ENCODE results near the gene TAOK1. TPM values are rescaled to one million over a fixed set of nuclear protein-coding genes. Genes with fewer than 3 reads are reported as not detected.

TAOK1 gene
- total and polyA plus RNA-seq, 10 of the 15 experiments (the other 5 are each of a cell fraction or from before 2014, with no cell fraction given), result 2.0 to 27.1 (median 11.8) TPM

DNA sequence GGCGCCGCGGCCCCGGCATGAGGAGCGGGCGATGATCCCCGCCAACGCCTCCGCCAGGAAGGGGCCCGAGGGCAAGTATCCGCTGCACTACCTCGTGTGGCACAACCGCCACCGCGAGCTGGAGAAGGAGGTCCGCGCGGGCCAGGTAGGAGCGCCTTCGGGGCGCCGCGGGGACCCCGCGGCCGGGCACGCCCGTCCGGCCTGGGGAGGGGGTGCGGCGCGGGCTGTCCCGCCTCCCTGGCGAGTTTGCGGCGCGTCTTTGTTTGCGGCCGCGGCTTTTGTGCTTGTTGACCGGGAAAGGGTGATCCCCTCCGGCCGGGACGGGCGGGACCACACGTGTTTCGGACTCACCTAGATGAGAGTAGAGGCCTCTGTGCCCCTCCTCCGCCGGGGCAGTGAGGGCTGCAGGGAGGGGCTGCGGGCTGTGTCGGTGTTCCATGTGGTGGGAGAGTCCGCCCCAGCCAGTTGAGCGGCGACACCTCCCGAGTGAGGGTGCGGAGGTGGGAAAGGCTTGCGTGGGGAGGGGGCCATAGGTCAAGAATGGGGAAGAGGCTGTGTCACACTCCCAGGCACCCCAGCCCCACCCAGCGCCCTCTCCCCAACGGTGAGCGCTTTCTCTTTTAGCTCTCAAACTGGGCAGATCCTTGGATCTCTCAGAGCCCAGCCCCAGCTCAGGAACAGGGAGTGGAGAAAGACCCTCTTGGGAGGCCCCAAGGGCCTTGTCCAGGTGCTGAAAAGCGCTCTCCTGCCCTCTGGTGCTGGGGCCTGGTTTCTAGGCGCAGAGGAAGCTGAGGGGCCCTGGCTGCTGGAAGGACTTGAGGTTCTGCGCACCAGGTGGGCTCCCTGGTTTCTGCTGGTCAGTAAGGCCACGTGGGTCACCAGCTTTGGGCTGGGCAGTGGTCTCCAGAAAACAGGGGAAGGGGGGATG is 203.7 kb downstream of the TAOK1 start (continued):
- TF ChIP-seq, protein P1, sequence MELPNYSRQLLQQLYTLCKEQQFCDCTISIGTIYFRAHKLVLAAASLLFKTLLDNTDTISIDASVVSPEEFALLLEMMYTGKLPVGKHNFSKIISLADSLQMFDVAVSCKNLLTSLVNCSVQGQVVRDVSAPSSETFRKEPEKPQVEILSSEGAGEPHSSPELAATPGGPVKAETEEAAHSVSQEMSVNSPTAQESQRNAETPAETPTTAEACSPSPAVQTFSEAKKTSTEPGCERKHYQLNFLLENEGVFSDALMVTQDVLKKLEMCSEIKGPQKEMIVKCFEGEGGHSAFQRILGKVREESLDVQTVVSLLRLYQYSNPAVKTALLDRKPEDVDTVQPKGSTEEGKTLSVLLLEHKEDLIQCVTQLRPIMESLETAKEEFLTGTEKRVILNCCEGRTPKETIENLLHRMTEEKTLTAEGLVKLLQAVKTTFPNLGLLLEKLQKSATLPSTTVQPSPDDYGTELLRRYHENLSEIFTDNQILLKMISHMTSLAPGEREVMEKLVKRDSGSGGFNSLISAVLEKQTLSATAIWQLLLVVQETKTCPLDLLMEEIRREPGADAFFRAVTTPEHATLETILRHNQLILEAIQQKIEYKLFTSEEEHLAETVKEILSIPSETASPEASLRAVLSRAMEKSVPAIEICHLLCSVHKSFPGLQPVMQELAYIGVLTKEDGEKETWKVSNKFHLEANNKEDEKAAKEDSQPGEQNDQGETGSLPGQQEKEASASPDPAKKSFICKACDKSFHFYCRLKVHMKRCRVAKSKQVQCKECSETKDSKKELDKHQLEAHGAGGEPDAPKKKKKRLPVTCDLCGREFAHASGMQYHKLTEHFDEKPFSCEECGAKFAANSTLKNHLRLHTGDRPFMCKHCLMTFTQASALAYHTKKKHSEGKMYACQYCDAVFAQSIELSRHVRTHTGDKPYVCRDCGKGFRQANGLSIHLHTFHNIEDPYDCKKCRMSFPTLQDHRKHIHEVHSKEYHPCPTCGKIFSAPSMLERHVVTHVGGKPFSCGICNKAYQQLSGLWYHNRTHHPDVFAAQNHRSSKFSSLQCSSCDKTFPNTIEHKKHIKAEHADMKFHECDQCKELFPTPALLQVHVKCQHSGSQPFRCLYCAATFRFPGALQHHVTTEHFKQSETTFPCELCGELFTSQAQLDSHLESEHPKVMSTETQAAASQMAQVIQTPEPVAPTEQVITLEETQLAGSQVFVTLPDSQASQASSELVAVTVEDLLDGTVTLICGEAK (IDR thresholded peaks at IDR 0.05; ENCODE audit: borderline replicate concordance), result peak; percentile 77
- TF ChIP-seq REST (IDR thresholded peaks at IDR 0.05; ENCODE audit: low read depth, low read length), result peak; percentile 98
- TF ChIP-seq SREBF1 (IDR thresholded peaks at IDR 0.05; ENCODE audit: low read length), result peak; percentile 90
- no peak for TF ChIP-seq CHD2 (IDR thresholded peaks at IDR 0.05; ENCODE audit: borderline replicate concordance, low read depth, low read length)
- TF ChIP-seq SIN3A (IDR thresholded peaks at IDR 0.05; ENCODE audit: low read depth, low read length), result peak; percentile 95; the same call in 1 of the 2 replicates
- TF ChIP-seq, protein P2, sequence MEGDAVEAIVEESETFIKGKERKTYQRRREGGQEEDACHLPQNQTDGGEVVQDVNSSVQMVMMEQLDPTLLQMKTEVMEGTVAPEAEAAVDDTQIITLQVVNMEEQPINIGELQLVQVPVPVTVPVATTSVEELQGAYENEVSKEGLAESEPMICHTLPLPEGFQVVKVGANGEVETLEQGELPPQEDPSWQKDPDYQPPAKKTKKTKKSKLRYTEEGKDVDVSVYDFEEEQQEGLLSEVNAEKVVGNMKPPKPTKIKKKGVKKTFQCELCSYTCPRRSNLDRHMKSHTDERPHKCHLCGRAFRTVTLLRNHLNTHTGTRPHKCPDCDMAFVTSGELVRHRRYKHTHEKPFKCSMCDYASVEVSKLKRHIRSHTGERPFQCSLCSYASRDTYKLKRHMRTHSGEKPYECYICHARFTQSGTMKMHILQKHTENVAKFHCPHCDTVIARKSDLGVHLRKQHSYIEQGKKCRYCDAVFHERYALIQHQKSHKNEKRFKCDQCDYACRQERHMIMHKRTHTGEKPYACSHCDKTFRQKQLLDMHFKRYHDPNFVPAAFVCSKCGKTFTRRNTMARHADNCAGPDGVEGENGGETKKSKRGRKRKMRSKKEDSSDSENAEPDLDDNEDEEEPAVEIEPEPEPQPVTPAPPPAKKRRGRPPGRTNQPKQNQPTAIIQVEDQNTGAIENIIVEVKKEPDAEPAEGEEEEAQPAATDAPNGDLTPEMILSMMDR (IDR thresholded peaks at IDR 0.05 in 2 of 3, conservative IDR thresholded peaks at IDR 0.05 in 1 of 3; ENCODE audit: control insufficient read depth in 2 of 3, extremely low read depth in 1 of 3, insufficient read depth in 1 of 3, low read depth in 3 of 3, low read length in 3 of 3), result peak; percentile 24 to 42 (median 30); a peak in 4 of 6 replicates

Measured in GM12878 (cell line).